K562 (cell line): ENCODE measurements around the gene WFIKKN1. TPM values are rescaled to one million over a fixed set of nuclear protein-coding genes. Genes with fewer than 3 reads are reported as not detected.

Experiments
- ARHGAP35 ChIP-seq: fragments of 450-650 bp; IDR thresholded peaks from 2 replicates; pipeline ENCODE4 v1.6.1; 2018; ENCODE audit not compliant: partially characterized antibody
- CREM ChIP-seq: IDR thresholded peaks from 2 replicates; pipeline ENCODE4 v1.6.1; 2014; ENCODE audit warnings: antibody characterized with exemption, low read depth
- DNMT1 ChIP-seq: fragments of 450-650 bp; IDR thresholded peaks from 2 replicates; pipeline ENCODE4 v1.6.1; 2016; ENCODE audit warnings: antibody characterized with exemption, mild to moderate bottlenecking
- ETV1 ChIP-seq: fragments of 450-650 bp; conservative IDR thresholded peaks from 2 replicates; pipeline ENCODE4 v1.6.1; 2016; ENCODE audit warnings: missing genetic modification characterization, control low read depth, low read depth, missing compliant biosample characterization
- ETV5 ChIP-seq: sonication (generic); formaldehyde crosslinking; IDR thresholded peaks from 2 replicates; pipeline ENCODE4 v1.4.0; 2020; ENCODE audit warnings: low read depth, mild to moderate bottlenecking, missing genetic modification reagents
- FIP1L1 ChIP-seq: fragments of 200-400 bp; formaldehyde crosslinking; IDR thresholded peaks from 2 replicates; pipeline ENCODE4 v1.6.1; 2018; ENCODE audit warnings: mild to moderate bottlenecking, low read depth, low read length; ENCODE audit not compliant: poor library complexity, severe bottlenecking
- MYC ChIP-seq, 2 experiments: fragments of 250-450 bp in 1 of 2; sonication (Bioruptor Pico) in 1 of 2; IDR thresholded peaks; 2 replicates each; pipeline versions ENCODE4 v1.5.1 to v1.6.1; 2012 to 2021; ENCODE audit warnings: low read depth in 2 of 2, borderline replicate concordance in 1 of 2, improper control_type of control experiment in 1 of 2, low read length in 1 of 2, mild to moderate bottlenecking in 1 of 2, moderate library complexity in 1 of 2
- MYNN ChIP-seq, 2 experiments: sonication (generic); formaldehyde crosslinking in 1 of 2; IDR thresholded peaks; 2 replicates each; pipeline versions ENCODE4 v1.5.0 to v1.6.1; 2016 to 2020; ENCODE audit warnings: antibody characterized with exemption in 1 of 2, missing genetic modification reagents in 1 of 2
- NCOA4 ChIP-seq: fragments of 450-650 bp; IDR thresholded peaks from 2 replicates; pipeline ENCODE4 v1.6.1; 2018; ENCODE audit warnings: mild to moderate bottlenecking; ENCODE audit not compliant: partially characterized antibody
- NFRKB ChIP-seq: fragments of 450-650 bp; IDR thresholded peaks from 2 replicates; pipeline ENCODE4 v1.6.1; 2016; ENCODE audit warnings: low read depth
- PRPF4 ChIP-seq: fragments of 200-400 bp; formaldehyde crosslinking; IDR thresholded peaks from one replicate; pipeline ENCODE4 v1.6.1; 2017; ENCODE audit warnings: low read length, low read depth, mild to moderate bottlenecking; ENCODE audit not compliant: insufficient read depth, poor library complexity, severe bottlenecking
- RUNX1 ChIP-seq: sonication (generic); IDR thresholded peaks from 2 replicates; pipeline ENCODE4 v1.6.1; 2016; ENCODE audit warnings: antibody characterized with exemption, low read depth
- SNIP1 ChIP-seq: fragments of 450-650 bp; IDR thresholded peaks from 2 replicates; pipeline ENCODE4 v1.7.1; 2017; ENCODE audit warnings: low read depth, mild to moderate bottlenecking
- SP2 ChIP-seq: IDR thresholded peaks from 2 replicates; pipeline ENCODE4 v1.6.1; 2011; ENCODE audit warnings: mild to moderate bottlenecking, low read depth, low read length, moderate library complexity; ENCODE audit not compliant: poor library complexity, severe bottlenecking; ENCODE audit errors: extremely low read depth
- TAF1 ChIP-seq: IDR thresholded peaks from 2 replicates; pipeline ENCODE4 v1.6.1; 2011; ENCODE audit warnings: mild to moderate bottlenecking, low read length, moderate library complexity; ENCODE audit not compliant: insufficient read depth, control insufficient read depth, severe bottlenecking; ENCODE audit errors: extremely low read depth
- THAP12 ChIP-seq: fragments of 250-450 bp; sonication (Bioruptor Pico); IDR thresholded peaks from 2 replicates; pipeline ENCODE4 v1.9.0; 2021; ENCODE audit warnings: mild to moderate bottlenecking, inconsistent platforms
- YY1 ChIP-seq, 3 experiments: IDR thresholded peaks; 2 replicates each; pipeline ENCODE4 v1.6.1; 2011; ENCODE audit warnings: low read length in 2 of 3, mild to moderate bottlenecking in 2 of 3, moderate library complexity in 2 of 3, borderline replicate concordance in 1 of 3, control low read depth in 1 of 3, low read depth in 1 of 3; ENCODE audit not compliant: insufficient read depth in 3 of 3, insufficient replicate concordance in 2 of 3, control insufficient read depth in 1 of 3, insufficient read length in 1 of 3; ENCODE audit errors: extremely low read depth in 1 of 3
- ZBTB43 ChIP-seq: sonication (generic); formaldehyde crosslinking; IDR thresholded peaks from 2 replicates; pipeline ENCODE4 v1.8.0; 2023; ENCODE audit warnings: mild to moderate bottlenecking, missing genetic modification reagents
- ZC3H4 ChIP-seq: sonication (generic); formaldehyde crosslinking; IDR thresholded peaks from 2 replicates; pipeline ENCODE4 v1.9.0; 2021; ENCODE audit warnings: missing genetic modification reagents, borderline replicate concordance
- ZFPM2 ChIP-seq: fragments of 250-450 bp; sonication (Bioruptor Pico); IDR thresholded peaks from 2 replicates; pipeline ENCODE4 v1.5.1; 2022; ENCODE audit warnings: mild to moderate bottlenecking
- ZNF586 ChIP-seq: fragments of 450-650 bp; formaldehyde crosslinking; conservative IDR thresholded peaks from 2 replicates; pipeline ENCODE4 v1.4.0; 2020; ENCODE audit warnings: mild to moderate bottlenecking, moderate library complexity
- ZNF668 ChIP-seq: fragments of 250-450 bp; sonication (Bioruptor Pico); IDR thresholded peaks from 2 replicates; pipeline ENCODE4 v1.8.0; 2022; ENCODE audit warnings: mild to moderate bottlenecking, inconsistent platforms
- polyA plus RNA-seq, 8 experiments: library from polyadenylated mRNA; depleted of rRNA in 4 of 8; stranded (reverse) in 5 of 8; unstranded in 3 of 8; fragments of >200 nt; fragmentation: Nextera tagmentation in 2 of 8; fragmentation: Illumina TruSeq in 1 of 8; extraction: Ambion mirVana in 2 of 8; extraction: Trizol in 1 of 8; gene quantifications; 2 replicates each; pipeline versions ENCODE4 v1.2.1 to v1.2.3, GENCODE V29; 2011 to 2014; ENCODE audit warnings: inconsistent platforms in 1 of 8, missing spikeins in 1 of 8
- total RNA-seq, 7 experiments: library from RNA; depleted of rRNA in 6 of 7; stranded (reverse); fragments of >200 nt in 6 of 7; fragmentation: Illumina TruSeq in 2 of 7; extraction: Trizol in 2 of 7; gene quantifications; 2 replicates each; pipeline versions ENCODE4 v1.2.1 to v1.2.3, GENCODE V29; 2011 to 2021; ENCODE audit warnings: low replicate concordance in 1 of 7

WFIKKN1 gene
- total and polyA plus RNA-seq, 9 of the 15 experiments (the other 6 are each of a cell fraction or from before 2014, with no cell fraction given): 0.14 to 1.1 (median 0.50) TPM; not detected in 4

- peak in 1 of 3 experiments; percentile 12 for TF ChIP-seq YY1 (IDR thresholded peaks at IDR 0.05; ENCODE audit: borderline replicate concordance in 1 of 3, control insufficient read depth in 1 of 3, extremely low read depth in 1 of 3, insufficient read depth in 3 of 3, insufficient read length in 1 of 3, insufficient replicate concordance in 2 of 3, low read depth in 1 of 3, low read length in 2 of 3)
- no peak for TF ChIP-seq ZFPM2 (CRISPR knock-in tag)
- TF ChIP-seq ZC3H4 (CRISPR knock-in tag): no peak
- TF ChIP-seq NCOA4: no peak
- no peak for TF ChIP-seq RUNX1
- TF ChIP-seq MYC (IDR thresholded peaks at IDR 0.05; ENCODE audit: low read depth, low read length): no peak
- no peak for TF ChIP-seq MYC (CRISPR knock-in tag; IDR thresholded peaks at IDR 0.05; ENCODE audit: borderline replicate concordance, low read depth)
- 0 out of 2 replicates have a peak, but pooled peaks have one; percentile 18 for TF ChIP-seq NFRKB
- TF ChIP-seq ARHGAP35: no peak
- TF ChIP-seq MYNN (IDR thresholded peaks at IDR 0.05): no peak
- TF ChIP-seq MYNN (CRISPR knock-in tag; IDR thresholded peaks at IDR 0.05): no peak
- TF ChIP-seq CREM: 0 out of 2 replicates have a peak, but pooled peaks have one; percentile 10
- 0 out of 2 replicates have a peak, but pooled peaks have one; percentile 8 for TF ChIP-seq THAP12 (CRISPR knock-in tag)
- TF ChIP-seq FIP1L1: no peak
- TF ChIP-seq PRPF4: no peak
- TF ChIP-seq DNMT1: no peak
- TF ChIP-seq SNIP1: no peak
- TF ChIP-seq ZNF668 (CRISPR knock-in tag): no peak
- no peak for TF ChIP-seq SP2
- TF ChIP-seq ETV5 (CRISPR knock-in tag): no peak
- TF ChIP-seq ETV1: 0 out of 2 replicates have a peak, but pooled peaks have one; percentile 13
- TF ChIP-seq TAF1: peak; percentile 11
- TF ChIP-seq ZBTB43 (CRISPR knock-in tag): no peak
- no peak for TF ChIP-seq ZNF586 (CRISPR knock-in tag)
Observed at GRCh38 chr16:622920-623280, 7.9 kb upstream of the WFIKKN1 start (continued).
